ENCODE results near the gene ERH. TPM values are rescaled to one million over a fixed set of nuclear protein-coding genes. Genes with fewer than 3 reads are reported as not detected.

ERH gene
- total RNA-seq, 1 donor from 2014 or later: 282 TPM

- no peak for DNase-seq (ENCODE audit: low spot score)
- no peaks in the 10 kb centered on the region for H3K4me1 Mint-ChIP-seq (ENCODE audit: unreplicated experiment)
- peaks cover 5% of the 10 kb centered on the region for H3K27me3 Mint-ChIP-seq (ENCODE audit: unreplicated experiment)
- H3K36me3 Mint-ChIP-seq (ENCODE audit: low read depth, unreplicated experiment): no peaks in the 10 kb centered on the region
- H3K4me3 Mint-ChIP-seq (ENCODE audit: unreplicated experiment): no peak overlapping the region
- no peaks in the 10 kb centered on the region for H3K9me3 Mint-ChIP-seq (ENCODE audit: unreplicated experiment)
- H3K27ac Mint-ChIP-seq (ENCODE audit: unreplicated experiment): no peak overlapping the region
- no peak for TF ChIP-seq CTCF (IDR thresholded peaks at IDR 0.05; ENCODE audit: unreplicated experiment)
These were observed 32.0 kb downstream of the ERH start for GRCh38 chr14:69366069-69366468.

DNA sequence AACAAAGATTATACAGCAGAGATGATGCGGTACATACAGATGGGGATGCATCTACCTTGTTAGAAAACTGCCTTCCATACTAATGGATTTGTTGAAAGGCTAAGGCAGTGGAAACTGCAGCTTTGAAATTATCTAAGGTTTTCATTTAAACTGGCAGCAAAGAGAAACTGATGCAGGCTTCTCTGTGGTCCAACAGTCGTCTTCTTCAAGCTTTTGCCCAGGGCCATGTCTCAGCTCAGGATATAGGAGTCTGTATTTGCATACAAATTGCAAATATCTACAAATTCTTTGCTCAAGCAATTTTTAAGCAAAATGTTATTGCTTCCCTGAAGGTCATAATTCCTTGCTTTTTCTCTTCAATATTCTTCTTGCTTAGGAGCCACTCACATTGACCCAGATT is 33.7 kb downstream of the ERH start:
- Mint-ChIP-seq H3K27ac (ENCODE audit: unreplicated experiment) (no peak overlapping the region), H3K4me3 (ENCODE audit: unreplicated experiment) (no peak overlapping the region), H3K4me1 (ENCODE audit: unreplicated experiment) (no peaks in the 10 kb centered on the region), H3K9me3 (ENCODE audit: unreplicated experiment) (no peaks in the 10 kb centered on the region), H3K27me3 (ENCODE audit: unreplicated experiment) (peaks cover 5% of the 10 kb centered on the region), H3K36me3 (ENCODE audit: low read depth, unreplicated experiment) (no peaks in the 10 kb centered on the region)
- TF ChIP-seq CTCF (IDR thresholded peaks at IDR 0.05; ENCODE audit: unreplicated experiment): no peak
- DNase-seq (ENCODE audit: low spot score): no peak

DNA sequence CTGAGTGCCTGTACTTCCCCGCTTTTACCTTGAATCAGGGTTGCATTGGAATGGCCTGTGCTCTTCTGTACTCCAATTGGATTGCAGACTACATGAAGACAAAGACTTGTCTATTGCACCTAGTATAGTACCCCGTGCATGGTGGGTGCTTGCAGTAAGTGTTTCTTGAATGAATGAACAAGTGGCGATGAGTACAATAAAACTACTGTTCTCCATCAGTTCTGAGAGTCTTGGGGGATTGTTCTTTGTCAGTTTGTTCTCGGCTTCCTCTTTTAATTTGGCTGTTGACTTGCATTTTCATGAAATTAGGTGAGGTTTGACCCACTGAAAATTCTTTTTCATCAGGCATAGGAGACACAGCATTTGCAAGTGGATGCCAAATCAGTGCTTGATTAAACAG is 34.1 kb downstream of the ERH start:
- H3K27ac Mint-ChIP-seq (ENCODE audit: unreplicated experiment): no peak overlapping the region
- H3K9me3 Mint-ChIP-seq (ENCODE audit: unreplicated experiment): no peaks in the 10 kb centered on the region
- no peak for TF ChIP-seq CTCF (IDR thresholded peaks at IDR 0.05; ENCODE audit: unreplicated experiment)
- no peak for DNase-seq (ENCODE audit: low spot score)
- H3K4me3 Mint-ChIP-seq (ENCODE audit: unreplicated experiment): no peak overlapping the region
- H3K4me1 Mint-ChIP-seq (ENCODE audit: unreplicated experiment): no peaks in the 10 kb centered on the region
- H3K36me3 Mint-ChIP-seq (ENCODE audit: low read depth, unreplicated experiment): no peaks in the 10 kb centered on the region
- peaks cover 5% of the 10 kb centered on the region for H3K27me3 Mint-ChIP-seq (ENCODE audit: unreplicated experiment)

DNA sequence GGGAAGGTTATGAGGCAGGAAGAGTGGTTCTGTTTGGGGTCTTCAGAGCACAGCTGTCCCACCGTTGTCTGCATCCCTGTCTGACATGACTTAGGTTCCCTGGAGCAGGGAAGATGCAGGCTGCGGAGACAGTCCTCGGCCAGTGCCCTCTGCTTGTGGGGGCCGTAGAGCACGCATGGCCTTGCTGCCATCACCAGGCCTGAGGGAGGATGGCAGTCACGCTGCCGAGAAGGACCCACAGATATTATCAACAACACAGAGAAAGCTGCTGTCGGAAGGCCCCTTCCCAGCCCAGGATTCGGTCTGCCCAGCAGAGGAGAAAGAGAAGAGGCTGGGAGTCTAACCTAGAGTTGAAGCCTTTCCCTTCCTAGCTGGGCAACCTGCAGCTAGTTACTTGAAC is 35.0 kb downstream of the ERH start:
- TF ChIP-seq CTCF (IDR thresholded peaks at IDR 0.05; ENCODE audit: unreplicated experiment): no peak
- Mint-ChIP-seq H3K9me3 (ENCODE audit: unreplicated experiment) (no peaks in the 10 kb centered on the region), H3K4me1 (ENCODE audit: unreplicated experiment) (no peaks in the 10 kb centered on the region), H3K27ac (ENCODE audit: unreplicated experiment) (no peak overlapping the region), H3K27me3 (ENCODE audit: unreplicated experiment) (peaks cover 6% of the 10 kb centered on the region), H3K36me3 (ENCODE audit: low read depth, unreplicated experiment) (no peaks in the 10 kb centered on the region), H3K4me3 (ENCODE audit: unreplicated experiment) (no peak overlapping the region)
- peak; percentile 34 for DNase-seq (ENCODE audit: low spot score)

DNA sequence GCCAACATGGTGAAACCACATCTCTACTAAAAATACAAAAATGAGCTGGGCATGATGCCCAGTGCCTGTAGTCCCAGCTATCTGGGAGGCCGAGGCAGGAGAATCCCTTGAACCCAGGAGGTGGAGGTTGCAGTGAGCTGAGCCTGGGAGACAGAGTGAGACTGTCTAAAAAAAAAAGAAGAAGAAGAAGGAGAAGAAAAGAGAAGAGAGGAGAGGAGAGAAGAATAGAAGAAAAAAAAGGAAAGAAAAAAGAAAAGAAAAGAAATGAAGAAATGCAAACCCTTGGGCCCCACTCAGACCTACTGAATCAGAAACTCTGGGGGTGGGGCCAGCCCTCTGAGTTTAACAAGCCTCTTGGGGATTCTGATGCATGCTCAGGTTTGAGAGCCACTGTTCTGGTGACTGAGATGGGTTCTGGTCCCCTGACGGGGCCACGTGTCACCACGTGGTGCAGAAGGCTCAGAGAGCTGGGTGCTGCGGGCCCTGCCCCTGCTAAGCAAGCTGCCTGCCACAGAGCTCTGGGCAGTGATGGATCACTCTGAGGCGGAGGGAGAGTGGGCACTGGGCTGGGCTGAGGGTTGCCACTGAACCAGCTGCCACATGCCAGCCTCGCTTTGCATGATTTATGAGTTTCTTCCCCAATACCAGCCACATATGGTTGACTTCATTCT is 37.5 kb downstream of the ERH start:
- Mint-ChIP-seq H3K27me3 (ENCODE audit: unreplicated experiment) (peaks cover 5% of the 10 kb centered on the region), H3K9me3 (ENCODE audit: unreplicated experiment) (no peaks in the 10 kb centered on the region)

More for the DNA sequence above, 37.5 kb downstream of the ERH start:
- Mint-ChIP-seq H3K4me3 (ENCODE audit: unreplicated experiment) (no peak overlapping the region), H3K27ac (ENCODE audit: unreplicated experiment) (no peak overlapping the region), H3K36me3 (ENCODE audit: low read depth, unreplicated experiment) (no peaks in the 10 kb centered on the region), H3K4me1 (ENCODE audit: unreplicated experiment) (no peaks in the 10 kb centered on the region)
- DNase-seq (ENCODE audit: low spot score): no peak
- no peak for TF ChIP-seq CTCF (IDR thresholded peaks at IDR 0.05; ENCODE audit: unreplicated experiment)

Data from endothelial cell (in vitro differentiated cells).